Heart right ventricle (tissue), 16 donors: Measurements from ENCODE around the gene HPS6. TPM values are rescaled to one million over a fixed set of nuclear protein-coding genes. Genes with fewer than 3 reads are reported as not detected.

Experiments used
- ATAC-seq, 8 donors: fragments of 200-7000 bp; cut with Tn5 transposase; one replicate each; pipeline ENCODE4 v1.9.1; 2020; ENCODE audit warnings: mild to moderate bottlenecking in 8 of 8, moderate library complexity in 8 of 8, moderate number of reproducible peaks in 1 of 8
- DNase-seq, 2 donors: peaks; one replicate each; pipeline ENCODE4 v3.0.0-alpha.2; 2020
- H3K27ac ChIP-seq, 10 donors: fragments of 200-600 bp; sonication (generic) in 2 of 10; one replicate each; pipeline versions ENCODE4 v1.5.0 to v1.8.0; 2020 to 2022; ENCODE audit warnings: mild to moderate bottlenecking in 3 of 10
- H3K27me3 ChIP-seq, 7 donors: fragments of 200-600 bp; one replicate each; pipeline ENCODE4 v1.8.0; 2021 to 2022; ENCODE audit warnings: mild to moderate bottlenecking in 2 of 7
- H3K36me3 ChIP-seq, 9 donors: fragments of 200-600 bp; sonication (generic) in 1 of 9; one replicate each; pipeline versions ENCODE4 v1.5.0 to v1.8.0; 2020 to 2022; ENCODE audit warnings: mild to moderate bottlenecking in 2 of 9
- H3K4me1 ChIP-seq, 9 donors: fragments of 200-600 bp; sonication (generic) in 1 of 9; one replicate each; pipeline versions ENCODE4 v1.5.0 to v1.8.0; 2020 to 2022; ENCODE audit warnings: mild to moderate bottlenecking in 4 of 9
- H3K4me3 ChIP-seq, 10 donors: fragments of 200-600 bp; sonication (generic) in 2 of 10; one replicate each; pipeline versions ENCODE4 v1.5.0 to v1.8.0; 2020 to 2022; ENCODE audit warnings: mild to moderate bottlenecking in 7 of 10, moderate library complexity in 2 of 10
- H3K9me3 ChIP-seq, 11 donors: fragments of 200-600 bp in 10 of 11; sonication (generic) in 2 of 11; one replicate each; pipeline versions ENCODE4 v1.5.0 to v1.8.0; 2013 to 2022; ENCODE audit warnings: mild to moderate bottlenecking in 2 of 11, control low read depth in 1 of 11, moderate library complexity in 1 of 11
- whole genome bisulfite sequencing, 2 donors: extraction: QIAGEN DNeasy Blood & Tissue Kit; methylation state at CpG; one replicate each; pipeline ENCODE4 v1.1.7; 2013; ENCODE audit warnings: inconsistent platforms in 1 of 2; 5-methylcytosine and 5-hydroxymethylcytosine counted together
- intact Hi-C, 10 donors: fragments of 100-400 bp; cut with DNase I; formaldehyde crosslinking; loops; one replicate each; pipeline versions ENCODE4 v1.11.1 to v1.14.2; 2022
- polyA plus RNA-seq, 2 donors: library from polyadenylated mRNA; stranded (reverse); fragments of 200-250 nt; gene quantifications; one replicate each; pipeline ENCODE4 v1.2.3, GENCODE V29; 2013
- total RNA-seq, 10 donors: library from RNA; stranded (reverse); fragmentation: NEBNext Ultra II Directional in 3 of 10; extraction: Animal tissue kit (Norgen Biotek cat#: 25700) in 3 of 10; gene quantifications; one replicate each; pipeline versions ENCODE4 v1.2.1 to v1.2.4, GENCODE V29; 2021 to 2023
- TF ChIP-seq, protein P1 (sequence below), 9 donors: fragments of 200-600 bp; sonication (generic) in 2 of 9; IDR thresholded peaks; one replicate each; pipeline versions ENCODE4 v1.5.0 to v1.8.0; 2021 to 2022; ENCODE audit warnings: antibody characterized with exemption in 9 of 9, mild to moderate bottlenecking in 5 of 9, moderate library complexity in 1 of 9
- donor health status: Arrhythmogenic right ventricular cardiomyopathy.
- donor health status: ischemic (EF 13 %, LVEDD 7.1; RV severe dilation, severe dysfunction).
- donor health status: healthy with polysubstance abuse.
- donor health status: DM: no; HTN: yes; CAD: no.
- donor health status: DM: no; HTN: no; CAD: no.
- donor health status: ischemic (EF 25% LVEDD 6.9; RV normal size, moderate dysfunction).
- donor health status: ischemic (EF 25% LVEDD 5.7; RV mildly dilated, moderate dysfunction).
- donor health status: healthy.
- donor health status: DM: yes; HTN: yes; CAD: no.
- donor health status: Ischemic cardiomyopathy.
- donor health status: ischemic (EF 35%, LVEDD 5.7; RV mildly dilated, moderate dysfunction).
- donor health status: nonischemic (EF 11% LVEDD 7.7; RV severe dilation, severe dysfunction).
- donor health status: DM: yes; HTN: yes; CAD: no.
- donor health status: PGD.
- donor health status: ischemic (EF 29% LVEDD 5.4; RV normal size, mild dysfunction).
- donor health status: nonischemic (EF 23%, LVEDD 6.1; RV moderate dilation, normal function).

Gene HPS6
- total and polyA plus RNA-seq, 12 donors: 8.2 to 13.6 (median 10.6) TPM

DNA sequence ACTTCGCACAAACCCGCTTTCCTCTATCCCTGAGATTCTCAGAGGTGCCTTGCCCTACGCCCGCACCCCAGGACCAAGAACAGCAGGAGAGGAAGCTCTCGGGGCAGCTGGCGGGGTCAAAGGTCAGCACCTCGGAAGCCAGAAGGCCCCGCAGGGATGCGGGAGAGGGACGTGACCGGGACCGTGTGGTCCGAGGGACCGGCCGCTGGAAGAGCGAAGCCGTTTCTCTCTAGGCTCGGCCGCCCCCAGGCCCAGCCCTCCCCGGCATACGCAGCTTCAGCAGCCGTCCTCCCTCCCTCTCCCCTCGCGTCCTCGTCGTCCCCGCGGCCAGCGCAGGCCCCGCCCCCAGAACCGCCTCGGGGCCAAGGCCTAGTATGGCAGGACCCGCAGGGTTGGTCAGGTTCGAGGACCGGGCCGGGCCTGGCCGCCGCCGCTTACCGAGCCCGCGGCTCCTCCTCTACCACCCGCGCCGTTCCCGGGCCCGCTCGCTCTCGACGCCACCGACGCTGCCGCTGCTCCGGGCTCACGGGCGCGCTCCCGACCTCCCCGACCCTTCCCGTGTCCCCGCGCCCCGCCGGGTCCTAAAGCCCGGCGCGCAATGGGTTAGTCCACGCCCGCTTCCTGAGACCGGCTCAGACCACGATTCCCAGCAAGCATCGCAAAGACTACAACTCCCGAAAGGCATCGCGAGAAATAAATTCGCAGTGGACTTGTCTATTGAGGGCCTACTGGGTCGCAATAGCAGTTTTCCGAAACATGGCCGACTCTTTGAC is 9.3 kb upstream of the HPS6 start, which contains the start of gene ARMH3:
TSS of gene ARMH3 (minus strand) at position 527 of the 773 bp plus-strand sequence. CDS start 16,059 bp downstream, outside the sequence.
- Histone ChIP-seq H3K27me3 (no peaks in the 10 kb centered on the region), H3K36me3 (no peaks in the 10 kb centered on the region), H3K4me1 (peaks cover 0 to 43% (median 32%) of the 10 kb centered on the region in 9 donors), H3K27ac (peak within 1 kb of the TSS; percentile 85 to 98 (median 95)), H3K4me3 (peak within 1 kb of the TSS; percentile 77 to 96 (median 87)), H3K9me3 (no peaks in the 10 kb centered on the region)
- intact Hi-C loops: loop anchor here in 1 of 10 donors (5.0 kb wide), 1 partner anchor 61 kb away; no protein-coding TSS in a partner anchor
- DNase-seq (peak; percentile 90 to 96), ATAC-seq (peak; percentile 96 to 99 (median 98))
- 0 to 1% methylated on average over 75 to 79 of the region's 79 CpGs for WGBS, 2 donors
- TF ChIP-seq, protein P1, sequence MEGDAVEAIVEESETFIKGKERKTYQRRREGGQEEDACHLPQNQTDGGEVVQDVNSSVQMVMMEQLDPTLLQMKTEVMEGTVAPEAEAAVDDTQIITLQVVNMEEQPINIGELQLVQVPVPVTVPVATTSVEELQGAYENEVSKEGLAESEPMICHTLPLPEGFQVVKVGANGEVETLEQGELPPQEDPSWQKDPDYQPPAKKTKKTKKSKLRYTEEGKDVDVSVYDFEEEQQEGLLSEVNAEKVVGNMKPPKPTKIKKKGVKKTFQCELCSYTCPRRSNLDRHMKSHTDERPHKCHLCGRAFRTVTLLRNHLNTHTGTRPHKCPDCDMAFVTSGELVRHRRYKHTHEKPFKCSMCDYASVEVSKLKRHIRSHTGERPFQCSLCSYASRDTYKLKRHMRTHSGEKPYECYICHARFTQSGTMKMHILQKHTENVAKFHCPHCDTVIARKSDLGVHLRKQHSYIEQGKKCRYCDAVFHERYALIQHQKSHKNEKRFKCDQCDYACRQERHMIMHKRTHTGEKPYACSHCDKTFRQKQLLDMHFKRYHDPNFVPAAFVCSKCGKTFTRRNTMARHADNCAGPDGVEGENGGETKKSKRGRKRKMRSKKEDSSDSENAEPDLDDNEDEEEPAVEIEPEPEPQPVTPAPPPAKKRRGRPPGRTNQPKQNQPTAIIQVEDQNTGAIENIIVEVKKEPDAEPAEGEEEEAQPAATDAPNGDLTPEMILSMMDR (IDR thresholded peaks at IDR 0.05): no peak

- TF ChIP-seq, protein P1 (IDR thresholded peaks at IDR 0.05): no peak
- no peak overlapping the region for H3K4me3 ChIP-seq
- H3K4me1 ChIP-seq: peaks cover 0 to 16% (median 5%) of the 10 kb centered on the region in 9 donors
- no peak overlapping the region for H3K27ac ChIP-seq
- DNase-seq: no peak
- intact Hi-C loops: loop anchor here in 1 of 10 donors (5.0 kb wide), 1 partner anchor 57 kb away; no protein-coding TSS in a partner anchor
- no peaks in the 10 kb centered on the region for H3K36me3 ChIP-seq
- H3K9me3 ChIP-seq: no peaks in the 10 kb centered on the region
- ATAC-seq: no peak
- no peaks in the 10 kb centered on the region for H3K27me3 ChIP-seq
These were observed 5.2 kb upstream of the HPS6 start for GRCh38 chr10:102059987-102060386.

DNA sequence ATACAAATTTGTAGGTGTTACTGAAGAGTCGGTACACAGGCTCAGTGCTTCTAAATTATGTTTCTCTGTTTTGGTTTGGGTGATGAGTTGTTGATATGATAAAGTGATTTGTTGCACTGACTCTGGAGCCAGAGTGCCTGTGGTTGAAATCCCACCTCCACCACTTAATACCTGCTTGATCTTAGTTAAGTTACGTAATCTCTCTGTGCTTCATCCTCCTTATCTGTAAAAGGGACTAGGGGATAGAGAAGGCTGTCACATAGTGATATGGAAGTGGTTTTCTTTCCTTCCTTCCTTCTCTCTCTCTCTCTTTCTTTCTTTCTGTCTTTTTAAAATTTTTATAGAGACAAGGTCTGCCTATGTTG is 664 bp upstream of the HPS6 start:
- peak overlapping the region in 9 of 10 donors; percentile 91 to 97 (median 93) for H3K27ac ChIP-seq
- peaks cover 10 to 44% (median 33%) of the 10 kb centered on the region in 9 donors for H3K4me1 ChIP-seq
- ATAC-seq (no peak), DNase-seq (no peak)
- intact Hi-C loops: loop anchor here in 1 of 10 donors (2.0 kb wide), 1 partner anchor 68 kb away; the partner anchor contains the start of gene PPRC1
- TF ChIP-seq, protein P1 (IDR thresholded peaks at IDR 0.05): no peak
- no peaks in the 10 kb centered on the region for H3K27me3 ChIP-seq
- WGBS, 2 donors: 54 to 57% methylated on average over 2 of the region's 2 CpGs
- H3K9me3 ChIP-seq: no peaks in the 10 kb centered on the region
- peaks cover 0 to 20% (median 0%) of the 10 kb centered on the region in 9 donors for H3K36me3 ChIP-seq
- peak overlapping the region in 9 of 10 donors; percentile 79 to 96 (median 86) for H3K4me3 ChIP-seq

GRCh38 chr10:102065561-102066398 is 631 bp downstream of the HPS6 start:
- ATAC-seq (peak; percentile 21 to 73 (median 50)), DNase-seq (peak; percentile 21 to 55)
- Histone ChIP-seq H3K4me3 (peak overlapping the region; percentile 49 to 96 (median 85)), H3K36me3 (peaks cover 0 to 20% (median 0%) of the 10 kb centered on the region in 9 donors), H3K27me3 (no peaks in the 10 kb centered on the region), H3K4me1 (peaks cover 10 to 45% (median 33%) of the 10 kb centered on the region in 9 donors), H3K27ac (peak overlapping the region; percentile 25 to 97 (median 93)), H3K9me3 (no peaks in the 10 kb centered on the region)
- TF ChIP-seq, protein P1 (IDR thresholded peaks at IDR 0.05): peak in 1 of 9 donors; percentile 11
- WGBS, 2 donors: 8 to 12% methylated on average over 47 to 63 of the region's 63 CpGs
- intact Hi-C loops: loop anchor here in 3 of 10 donors (2.0 to 5.0 kb wide), 4 partner anchors 47 to 223 kb away; partner anchors contain the start of genes KCNIP2 (in 1 of the 3) and PPRC1 (in 1 of the 3)
